Heart right ventricle (tissue), 16 donors: ENCODE measurements around the gene ZDHHC24. TPM values are rescaled to one million over a fixed set of nuclear protein-coding genes. Genes with fewer than 3 reads are reported as not detected.

Source experiments
- ATAC-seq, 8 donors: fragments of 200-7000 bp; cut with Tn5 transposase; one replicate each; pipeline ENCODE4 v1.9.1; 2020; ENCODE audit warnings: mild to moderate bottlenecking in 8 of 8, moderate library complexity in 8 of 8, moderate number of reproducible peaks in 1 of 8
- DNase-seq, 2 donors: peaks; one replicate each; pipeline ENCODE4 v3.0.0-alpha.2; 2020
- H3K27ac ChIP-seq, 10 donors: fragments of 200-600 bp; sonication (generic) in 2 of 10; one replicate each; pipeline versions ENCODE4 v1.5.0 to v1.8.0; 2020 to 2022; ENCODE audit warnings: mild to moderate bottlenecking in 3 of 10
- H3K27me3 ChIP-seq, 7 donors: fragments of 200-600 bp; one replicate each; pipeline ENCODE4 v1.8.0; 2021 to 2022; ENCODE audit warnings: mild to moderate bottlenecking in 2 of 7
- H3K36me3 ChIP-seq, 9 donors: fragments of 200-600 bp; sonication (generic) in 1 of 9; one replicate each; pipeline versions ENCODE4 v1.5.0 to v1.8.0; 2020 to 2022; ENCODE audit warnings: mild to moderate bottlenecking in 2 of 9
- H3K4me1 ChIP-seq, 9 donors: fragments of 200-600 bp; sonication (generic) in 1 of 9; one replicate each; pipeline versions ENCODE4 v1.5.0 to v1.8.0; 2020 to 2022; ENCODE audit warnings: mild to moderate bottlenecking in 4 of 9
- H3K4me3 ChIP-seq, 10 donors: fragments of 200-600 bp; sonication (generic) in 2 of 10; one replicate each; pipeline versions ENCODE4 v1.5.0 to v1.8.0; 2020 to 2022; ENCODE audit warnings: mild to moderate bottlenecking in 7 of 10, moderate library complexity in 2 of 10
- H3K9me3 ChIP-seq, 11 donors: fragments of 200-600 bp in 10 of 11; sonication (generic) in 2 of 11; one replicate each; pipeline versions ENCODE4 v1.5.0 to v1.8.0; 2013 to 2022; ENCODE audit warnings: mild to moderate bottlenecking in 2 of 11, control low read depth in 1 of 11, moderate library complexity in 1 of 11
- CTCF ChIP-seq, 9 donors: fragments of 200-600 bp; sonication (generic) in 2 of 9; IDR thresholded peaks; one replicate each; pipeline versions ENCODE4 v1.5.0 to v1.8.0; 2021 to 2022; ENCODE audit warnings: antibody characterized with exemption in 9 of 9, mild to moderate bottlenecking in 5 of 9, moderate library complexity in 1 of 9
- WGBS, 2 donors: extraction: QIAGEN DNeasy Blood & Tissue Kit; methylation state at CpG; one replicate each; pipeline ENCODE4 v1.1.7; 2013; ENCODE audit warnings: inconsistent platforms in 1 of 2; 5-methylcytosine and 5-hydroxymethylcytosine counted together
- intact Hi-C, 10 donors: fragments of 100-400 bp; cut with DNase I; formaldehyde crosslinking; loops; one replicate each; pipeline versions ENCODE4 v1.11.1 to v1.14.2; 2022
- long read RNA-seq, 3 donors: library from polyadenylated mRNA; unstranded; transcript quantifications; one replicate each; pipeline ENCODE4 v2.0.0, GENCODE V29; 2020 to 2021
- polyA plus RNA-seq, 2 donors: library from polyadenylated mRNA; stranded (reverse); fragments of 200-250 nt; gene quantifications; one replicate each; pipeline ENCODE4 v1.2.3, GENCODE V29; 2013
- total RNA-seq, 10 donors: library from RNA; stranded (reverse); fragmentation: NEBNext Ultra II Directional in 3 of 10; extraction: Animal tissue kit (Norgen Biotek cat#: 25700) in 3 of 10; gene quantifications; one replicate each; pipeline versions ENCODE4 v1.2.1 to v1.2.4, GENCODE V29; 2021 to 2023
- donor health status: Arrhythmogenic right ventricular cardiomyopathy.
- donor health status: ischemic (EF 13 %, LVEDD 7.1; RV severe dilation, severe dysfunction).
- donor health status: healthy with polysubstance abuse.
- donor health status: DM: no; HTN: yes; CAD: no.
- donor health status: DM: no; HTN: no; CAD: no.
- donor health status: ischemic (EF 25% LVEDD 6.9; RV normal size, moderate dysfunction).
- donor health status: ischemic (EF 25% LVEDD 5.7; RV mildly dilated, moderate dysfunction).
- donor health status: healthy.
- donor health status: DM: yes; HTN: yes; CAD: no.
- donor health status: Ischemic cardiomyopathy.
- donor health status: ischemic (EF 35%, LVEDD 5.7; RV mildly dilated, moderate dysfunction).
- donor health status: nonischemic (EF 11% LVEDD 7.7; RV severe dilation, severe dysfunction).
- donor health status: DM: yes; HTN: yes; CAD: no.
- donor health status: PGD.
- donor health status: ischemic (EF 29% LVEDD 5.4; RV normal size, mild dysfunction).
- donor health status: nonischemic (EF 23%, LVEDD 6.1; RV moderate dilation, normal function).

The ZDHHC24 gene, protein sequence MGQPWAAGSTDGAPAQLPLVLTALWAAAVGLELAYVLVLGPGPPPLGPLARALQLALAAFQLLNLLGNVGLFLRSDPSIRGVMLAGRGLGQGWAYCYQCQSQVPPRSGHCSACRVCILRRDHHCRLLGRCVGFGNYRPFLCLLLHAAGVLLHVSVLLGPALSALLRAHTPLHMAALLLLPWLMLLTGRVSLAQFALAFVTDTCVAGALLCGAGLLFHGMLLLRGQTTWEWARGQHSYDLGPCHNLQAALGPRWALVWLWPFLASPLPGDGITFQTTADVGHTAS
- 1 to 10 TPM; 4.6 to 8.4 (median 5.4) TPM for total RNA-seq
- polyA plus RNA-seq, result 1 to 10 TPM; 6.3 to 7.7 TPM
- long read RNA-seq, donor 1, full-length matches to known transcripts, result 2 of 6 reads
- long read RNA-seq, donor 1, partial matches to known transcripts, result 3 of 6 reads
- long read RNA-seq, donor 1, other reads (novel, unspliced or antisense), result 1 of 6 reads
- long read RNA-seq, donor 2, full-length matches to known transcripts, result 5 of 12 reads
- long read RNA-seq, donor 2, partial matches to known transcripts, result 1 of 12 reads
- long read RNA-seq, donor 2, other reads (novel, unspliced or antisense), result 6 of 12 reads
- long read RNA-seq, donor 3, full-length matches to known transcripts, result 13 of 21 reads
- long read RNA-seq, donor 3, partial matches to known transcripts, result 1 of 21 reads
- long read RNA-seq, donor 3, other reads (novel, unspliced or antisense), result 7 of 21 reads

DNA sequence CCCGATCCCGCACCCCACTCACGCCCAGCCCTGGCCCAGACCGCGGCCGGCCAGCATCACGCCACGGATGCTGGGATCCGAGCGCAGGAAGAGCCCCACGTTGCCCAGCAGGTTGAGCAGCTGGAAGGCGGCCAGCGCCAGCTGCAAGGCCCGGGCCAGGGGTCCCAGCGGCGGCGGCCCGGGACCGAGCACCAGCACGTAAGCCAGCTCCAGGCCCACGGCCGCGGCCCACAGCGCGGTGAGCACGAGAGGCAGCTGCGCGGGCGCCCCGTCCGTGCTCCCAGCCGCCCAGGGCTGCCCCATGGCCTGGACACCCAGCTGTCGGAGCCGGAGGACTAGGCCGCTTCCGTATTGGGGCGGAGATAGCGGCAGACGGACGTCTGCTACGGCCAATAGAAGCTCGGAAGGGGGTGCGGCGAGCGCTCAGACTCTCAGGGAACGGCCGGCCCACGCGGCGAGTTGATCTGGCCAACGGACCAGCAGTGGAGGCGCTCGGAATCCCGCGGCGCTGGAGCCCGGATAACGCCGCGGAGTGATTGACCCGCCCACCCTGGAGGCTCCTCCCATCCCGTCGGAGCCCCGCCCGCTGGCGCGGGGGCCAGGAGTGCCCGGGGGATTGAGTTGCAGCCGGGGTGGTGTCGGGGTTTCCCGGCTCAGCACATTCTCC lies at the start of gene ZDHHC24:
TSS of gene ZDHHC24 (minus strand) at position 348 of the 667 bp plus-strand sequence. CDS start at position 303, 45 bp downstream.
- H3K4me1 ChIP-seq, result peaks cover 3 to 46% (median 31%) of the 10 kb centered on the region in 9 donors
- no peaks in the 10 kb centered on the region for H3K27me3 ChIP-seq
- no peak for TF ChIP-seq CTCF (IDR thresholded peaks at IDR 0.05)
- 0 to 1% methylated on average over 69 to 71 of the region's 71 CpGs for WGBS, 2 donors
- ATAC-seq (peak; percentile 96 to 98 (median 97)), DNase-seq (peak; percentile 97 to 98)
- H3K9me3 ChIP-seq, result no peaks in the 10 kb centered on the region
- peaks cover 0 to 27% (median 6%) of the 10 kb centered on the region in 9 donors for H3K36me3 ChIP-seq
- H3K27ac ChIP-seq, result peak within 1 kb of the TSS in 9 of 10 donors; percentile 65 to 94 (median 73)
- intact Hi-C loops, result loop anchor here in 2 of 10 donors (1.0 to 10.0 kb wide), 3 partner anchors 23 to 899 kb away; partner anchors contain the start of genes BBS1 (in 1 of the 2), CORO1B (in 1 of the 2) and CTSF (in 1 of the 2)
- H3K4me3 ChIP-seq, result peak within 1 kb of the TSS; percentile 67 to 98 (median 86)

GRCh38 chr11:66595245-66595904 lies 49.5 kb upstream of the ZDHHC24 start:
- Histone ChIP-seq H3K4me3 (no peak overlapping the region), H3K36me3 (peaks cover 0 to 17% (median 9%) of the 10 kb centered on the region in 9 donors), H3K4me1 (peaks cover 3 to 46% (median 36%) of the 10 kb centered on the region in 9 donors), H3K27ac (peak overlapping the region in 8 of 10 donors; percentile 54 to 76 (median 64)), H3K9me3 (no peaks in the 10 kb centered on the region), H3K27me3 (no peaks in the 10 kb centered on the region)
- 44 to 45% methylated on average over 5 of the region's 5 CpGs for WGBS, 2 donors
- ATAC-seq, result peak; percentile 11 to 54 (median 46)
- TF ChIP-seq CTCF (IDR thresholded peaks at IDR 0.05), result no peak
- DNase-seq, result peak; percentile 40 to 72
- intact Hi-C loops, result no loop called here

DNA sequence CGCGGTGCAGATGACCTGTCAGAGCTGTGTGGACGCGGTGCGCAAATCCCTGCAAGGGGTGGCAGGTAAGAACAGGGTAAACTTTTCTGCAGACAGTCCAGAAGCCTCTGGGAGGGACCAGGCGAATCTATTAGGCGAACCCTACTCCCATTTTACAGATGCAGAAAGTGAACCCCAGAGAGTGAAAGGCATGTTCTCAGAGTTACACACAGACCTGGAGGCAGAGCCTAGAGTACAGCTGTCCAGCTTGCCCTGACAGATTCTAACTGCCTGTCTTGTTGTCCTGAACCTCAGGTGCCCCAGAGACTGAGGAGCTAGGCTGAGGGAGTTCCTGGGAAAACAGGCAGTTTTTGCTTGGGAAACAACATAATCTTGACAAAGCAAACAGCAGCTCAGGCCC lies 47.8 kb upstream of the ZDHHC24 start:
- DNase-seq, result no peak
- Histone ChIP-seq H3K27me3 (no peaks in the 10 kb centered on the region), H3K9me3 (no peaks in the 10 kb centered on the region), H3K27ac (peak overlapping the region in 9 of 10 donors; percentile 68 to 93 (median 84)), H3K4me3 (peak overlapping the region; percentile 36 to 85 (median 66)), H3K4me1 (peaks cover 3 to 43% (median 32%) of the 10 kb centered on the region in 9 donors), H3K36me3 (no peaks in the 10 kb centered on the region)
- intact Hi-C loops, result loop anchor here in 3 of 10 donors (2.0 to 5.0 kb wide), 2 partner anchors 45 to 84 kb away; partner anchors contain the start of genes RBM4 (in 2 of the 3) and RBM4B (in 1 of the 3)
- 61 to 62% methylated on average over 7 of the region's 7 CpGs for WGBS, 2 donors
- TF ChIP-seq CTCF (IDR thresholded peaks at IDR 0.05), result no peak
- ATAC-seq, result no peak
